Subcutaneous adipose tissue (tissue), 4 donors: ENCODE measurements around the gene HNRNPA1. TPM values are rescaled to one million over a fixed set of nuclear protein-coding genes. Genes with fewer than 3 reads are reported as not detected.

Source experiments
- small RNA-seq: library from RNA; depleted of rRNA; stranded (forward); fragments of <200 nt; gene quantifications from one replicate; pipeline ENCODE3, GENCODE V24; 2016
- total RNA-seq, 4 donors: library from RNA; depleted of rRNA; stranded (reverse); fragments of >200 nt; gene quantifications; one replicate each; pipeline ENCODE4 v1.1.0, GENCODE V29; 2016
- TF ChIP-seq, protein P1 (sequence below): fragments of 450-650 bp; IDR thresholded peaks from one replicate; pipeline ENCODE4 v1.5.1; 2016; ENCODE audit warnings: low read depth, mild to moderate bottlenecking, control low read depth, antibody characterized with exemption, moderate library complexity

HNRNPA1 gene
- total RNA-seq, 4 donors from 2014 or later = 352 to 490 (median 450) TPM

DNA sequence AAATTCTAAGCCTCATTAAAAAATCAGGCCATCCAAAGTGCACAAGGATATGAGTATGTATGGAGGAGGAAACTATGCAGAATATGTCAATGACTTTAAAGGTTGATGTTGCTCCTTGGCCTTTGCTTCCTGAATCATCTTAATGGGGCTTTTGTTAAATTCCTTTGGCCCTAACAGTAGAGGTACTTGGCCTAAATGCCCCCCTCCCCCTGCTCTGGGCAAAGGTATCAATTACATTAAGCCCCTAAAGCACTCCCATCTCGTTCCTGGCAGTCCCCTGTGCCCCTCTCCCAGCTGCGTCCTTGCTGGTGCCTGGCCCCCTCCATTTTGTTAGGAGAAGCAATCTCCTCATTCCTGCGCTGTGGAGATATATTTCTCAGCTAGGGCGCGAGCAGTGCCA lies 49.2 kb downstream of the HNRNPA1 start:
- TF ChIP-seq, protein P1, sequence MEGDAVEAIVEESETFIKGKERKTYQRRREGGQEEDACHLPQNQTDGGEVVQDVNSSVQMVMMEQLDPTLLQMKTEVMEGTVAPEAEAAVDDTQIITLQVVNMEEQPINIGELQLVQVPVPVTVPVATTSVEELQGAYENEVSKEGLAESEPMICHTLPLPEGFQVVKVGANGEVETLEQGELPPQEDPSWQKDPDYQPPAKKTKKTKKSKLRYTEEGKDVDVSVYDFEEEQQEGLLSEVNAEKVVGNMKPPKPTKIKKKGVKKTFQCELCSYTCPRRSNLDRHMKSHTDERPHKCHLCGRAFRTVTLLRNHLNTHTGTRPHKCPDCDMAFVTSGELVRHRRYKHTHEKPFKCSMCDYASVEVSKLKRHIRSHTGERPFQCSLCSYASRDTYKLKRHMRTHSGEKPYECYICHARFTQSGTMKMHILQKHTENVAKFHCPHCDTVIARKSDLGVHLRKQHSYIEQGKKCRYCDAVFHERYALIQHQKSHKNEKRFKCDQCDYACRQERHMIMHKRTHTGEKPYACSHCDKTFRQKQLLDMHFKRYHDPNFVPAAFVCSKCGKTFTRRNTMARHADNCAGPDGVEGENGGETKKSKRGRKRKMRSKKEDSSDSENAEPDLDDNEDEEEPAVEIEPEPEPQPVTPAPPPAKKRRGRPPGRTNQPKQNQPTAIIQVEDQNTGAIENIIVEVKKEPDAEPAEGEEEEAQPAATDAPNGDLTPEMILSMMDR = no peak

DNA sequence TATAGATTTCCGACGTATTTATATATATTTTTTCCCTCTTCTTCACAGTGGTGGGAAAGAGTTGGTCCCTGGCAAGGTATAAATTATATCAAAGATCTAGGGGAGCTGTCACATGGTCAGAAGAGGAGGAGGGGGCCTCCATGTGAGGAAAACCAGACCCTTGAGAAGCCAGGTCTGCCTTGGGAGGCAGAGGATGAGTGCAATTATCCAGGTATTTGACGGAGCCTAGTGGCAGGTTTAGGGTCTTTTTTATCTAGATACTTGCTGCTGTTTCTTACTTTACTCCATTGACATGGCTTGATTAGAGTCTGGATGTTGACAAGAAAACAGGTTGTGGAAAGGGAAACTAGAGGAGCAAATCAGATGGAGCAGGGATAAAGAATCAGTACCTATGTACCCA lies 49.9 kb downstream of the HNRNPA1 start:
- TF ChIP-seq, protein P1 = no peak

DNA sequence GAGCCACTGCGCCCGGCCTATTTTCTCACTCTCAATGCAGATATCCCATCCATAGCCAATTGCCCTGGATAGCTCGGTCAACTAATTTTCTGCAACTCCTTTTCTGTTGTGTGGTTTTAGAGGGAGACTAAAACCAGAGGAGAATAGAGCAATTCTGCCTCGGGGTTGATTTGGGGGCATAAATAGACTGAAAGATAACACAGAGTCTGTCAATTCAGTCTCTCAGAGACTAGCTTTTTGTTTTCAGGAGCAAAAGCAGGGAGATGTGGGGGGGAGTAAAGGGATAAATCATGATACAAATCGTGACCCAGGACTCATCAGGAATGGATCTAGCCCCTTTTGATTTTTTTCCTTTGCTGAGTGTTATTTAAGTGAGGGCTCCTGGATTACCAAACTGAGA lies 50.9 kb downstream of the HNRNPA1 start:
- TF ChIP-seq, protein P1 = no peak

DNA sequence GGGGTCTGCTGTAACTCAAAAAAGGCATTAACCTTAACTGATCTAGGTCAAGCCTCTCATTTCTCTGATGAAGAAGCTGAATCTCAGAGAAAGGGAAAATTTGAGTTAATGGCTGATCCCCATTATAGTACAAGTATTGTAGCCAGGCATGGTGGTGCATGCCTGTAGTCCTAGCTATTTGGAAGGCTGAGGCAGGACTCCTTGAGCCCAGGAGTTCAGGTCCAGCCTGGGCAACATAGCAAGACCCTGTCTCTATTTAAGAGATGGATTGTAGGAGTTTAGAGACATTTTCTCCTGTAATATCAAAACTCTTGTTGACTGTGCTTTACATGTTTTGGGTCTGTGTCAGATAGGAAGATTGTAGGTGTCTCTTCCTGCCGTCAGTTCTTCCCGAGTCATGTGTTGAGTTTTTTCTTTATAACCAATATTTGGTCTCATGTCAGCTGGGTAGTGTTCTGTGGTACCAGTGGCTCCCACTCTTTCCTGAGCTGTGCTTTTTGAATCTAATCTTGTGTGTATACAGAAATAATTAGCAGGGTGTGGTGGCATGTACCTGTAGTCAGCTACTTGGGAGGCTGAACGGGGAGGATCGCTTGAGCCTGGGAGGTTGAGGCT lies 53.0 kb downstream of the HNRNPA1 start:
- TF ChIP-seq, protein P1 = no peak

Small RNA genes lying within 50 kb of the gene (small RNA-seq; reads per million reads assigned to genes)
- not detected for gene RN7SL390P
- not detected for gene RNU6-950P

Other genes starting within 250 kb of the HNRNPA1 start
- 1 to 10 TPM in 1 of 4 donors, under 1 TPM in 2, not detected in 1; 0.66 to 2.6 (median 0.85) TPM for gene HOXC5, start 247.7 kb upstream of the HNRNPA1 start, total RNA-seq
- gene HOXC4, start 226.9 kb upstream of the HNRNPA1 start, total RNA-seq = 1 to 10 TPM; 1.1 to 3.5 (median 2.1) TPM
- 10 to 100 TPM; 17.1 to 32.8 (median 24.4) TPM for gene SMUG1, start 91.7 kb upstream of the HNRNPA1 start, total RNA-seq
- 10 to 100 TPM; 19.2 to 32.4 (median 24.0) TPM for gene CBX5, start 604 bp upstream of the HNRNPA1 start, total RNA-seq
- gene NFE2, start 20.3 kb downstream of the HNRNPA1 start, total RNA-seq = under 1 TPM in 1 of 4 donors, not detected in 3; 0.51 TPM
- gene COPZ1, start 44.4 kb downstream of the HNRNPA1 start, total RNA-seq = 10 to 100 TPM; 60.8 to 92.3 (median 79.5) TPM
- 1 to 10 TPM in 1 of 4 donors, under 1 TPM in 2, not detected in 1; 0.44 to 1.1 (median 0.51) TPM for gene GPR84, start 83.8 kb downstream of the HNRNPA1 start, total RNA-seq
- gene ZNF385A, start 104.0 kb downstream of the HNRNPA1 start, total RNA-seq = 10 to 100 TPM in 3 of 4 donors, 1 to 10 TPM in 1; 8.8 to 53.9 (median 21.1) TPM
- gene ITGA5, start 138.5 kb downstream of the HNRNPA1 start, total RNA-seq = 100 to 1,000 TPM in 2 of 4 donors, 10 to 100 TPM in 2; 81.5 to 150 (median 109) TPM
- gene GTSF1, start 192.9 kb downstream of the HNRNPA1 start, total RNA-seq = 1 to 10 TPM in 1 of 4 donors, not detected in 3; 9.3 TPM
- gene NCKAP1L, start 217.0 kb downstream of the HNRNPA1 start, total RNA-seq = 100 to 1,000 TPM in 1 of 4 donors, 10 to 100 TPM in 3; 31.1 to 166 (median 49.3) TPM